ENCODE data around the gene CYP4F12.

Gene CYP4F12

DNA sequence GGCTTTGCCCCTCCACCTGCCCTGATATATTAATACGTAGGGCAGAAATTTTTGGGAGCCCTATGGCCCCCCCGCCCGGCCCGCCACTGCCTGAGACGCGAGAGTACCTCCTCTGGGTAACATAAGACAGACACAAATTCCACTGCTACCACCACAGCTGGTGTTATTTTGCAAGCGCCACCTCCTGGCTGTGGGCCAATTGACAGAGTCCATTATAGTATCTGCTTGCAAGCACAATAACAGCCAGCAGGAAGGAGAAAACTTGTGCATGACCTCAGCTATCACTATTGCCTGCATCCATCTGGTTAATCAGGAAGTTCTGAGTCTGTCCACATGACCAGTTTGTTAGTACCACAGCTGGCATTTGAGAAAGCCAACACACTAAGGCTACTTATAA, 29.6 kb downstream of the CYP4F12 start:
- Mint-ChIP-seq H3K27me3 (peaks cover 8% of the 10 kb centered on the region), H3K4me3 (no peak overlapping the region), H3K4me1 (ENCODE audit: low read depth) (peaks cover 7% of the 10 kb centered on the region), H3K27ac (no peak overlapping the region), H3K9me3 (no peaks in the 10 kb centered on the region), H3K36me3 (ENCODE audit: low read depth) (no peaks in the 10 kb centered on the region)
- intact Hi-C loops (cut with micrococcal nuclease) = no loop called here

- Mint-ChIP-seq H3K4me3 (no peak overlapping the region), H3K36me3 (ENCODE audit: low read depth) (no peaks in the 10 kb centered on the region), H3K27ac (no peak overlapping the region), H3K27me3 (peaks cover 28% of the 10 kb centered on the region), H3K9me3 (no peaks in the 10 kb centered on the region), H3K4me1 (ENCODE audit: low read depth) (no peaks in the 10 kb centered on the region)
- intact Hi-C loops (cut with micrococcal nuclease) = no loop called here
Measured at GRCh38 chr19:15714638-15715037, 41.8 kb downstream of the CYP4F12 start.

- peaks cover 29% of the 10 kb centered on the region for H3K27me3 Mint-ChIP-seq
Measured at GRCh38 chr19:15715642-15716041, 42.8 kb downstream of the CYP4F12 start.

DNA sequence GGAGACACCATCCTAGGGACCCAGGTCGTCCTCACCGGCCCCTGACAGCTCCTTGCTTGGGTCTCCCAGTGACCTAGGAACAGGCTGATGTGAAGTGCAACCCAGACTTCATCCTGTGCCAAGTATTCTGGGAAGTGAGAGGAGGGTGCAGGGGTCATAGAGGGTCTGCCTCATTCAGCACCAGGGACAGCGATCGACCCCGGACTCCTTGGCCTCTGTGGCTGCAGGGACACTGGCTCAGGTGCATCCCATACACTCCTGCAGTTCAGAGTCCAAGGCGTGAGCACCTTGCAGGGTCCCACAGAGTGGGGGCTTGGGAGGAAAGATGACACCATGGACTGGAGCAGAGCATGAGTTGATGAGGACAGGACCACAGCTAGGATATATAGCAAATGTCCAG, 44.9 kb downstream of the CYP4F12 start:
- intact Hi-C loops (cut with micrococcal nuclease) = no loop called here
- Mint-ChIP-seq H3K27ac (no peak overlapping the region), H3K4me1 (ENCODE audit: low read depth) (no peaks in the 10 kb centered on the region), H3K4me3 (no peak overlapping the region), H3K9me3 (no peaks in the 10 kb centered on the region), H3K36me3 (ENCODE audit: low read depth) (no peaks in the 10 kb centered on the region), H3K27me3 (peaks cover 32% of the 10 kb centered on the region)

More at GRCh38 chr19:15715642-15716041, 42.8 kb downstream of the CYP4F12 start:
- Mint-ChIP-seq H3K9me3 (no peaks in the 10 kb centered on the region), H3K36me3 (ENCODE audit: low read depth) (no peaks in the 10 kb centered on the region), H3K4me3 (no peak overlapping the region), H3K4me1 (ENCODE audit: low read depth) (no peaks in the 10 kb centered on the region), H3K27ac (no peak overlapping the region)
- intact Hi-C loops (cut with micrococcal nuclease) = no loop called here

DNA sequence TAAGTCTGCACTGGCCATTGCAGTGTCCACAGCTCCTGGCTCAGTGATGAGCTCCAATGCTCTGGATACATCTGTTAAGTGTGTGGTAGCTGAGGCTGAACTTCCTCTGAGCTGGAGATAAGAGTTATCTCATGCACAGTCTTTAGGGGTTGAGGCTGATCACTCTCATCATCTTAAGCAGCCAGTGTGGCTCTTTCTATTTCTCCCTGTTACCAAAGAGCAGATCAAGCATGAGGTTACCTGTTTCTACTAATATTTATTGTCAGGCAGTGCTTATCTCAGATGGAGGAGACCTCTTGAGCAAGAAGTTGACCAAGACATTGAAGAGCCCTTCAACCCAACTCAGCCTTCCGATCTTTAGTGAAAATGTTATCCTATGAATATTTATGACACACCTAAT, 48.4 kb downstream of the CYP4F12 start:
- intact Hi-C loops (cut with micrococcal nuclease) = no loop called here
- H3K27me3 Mint-ChIP-seq = peaks cover 46% of the 10 kb centered on the region

DNA sequence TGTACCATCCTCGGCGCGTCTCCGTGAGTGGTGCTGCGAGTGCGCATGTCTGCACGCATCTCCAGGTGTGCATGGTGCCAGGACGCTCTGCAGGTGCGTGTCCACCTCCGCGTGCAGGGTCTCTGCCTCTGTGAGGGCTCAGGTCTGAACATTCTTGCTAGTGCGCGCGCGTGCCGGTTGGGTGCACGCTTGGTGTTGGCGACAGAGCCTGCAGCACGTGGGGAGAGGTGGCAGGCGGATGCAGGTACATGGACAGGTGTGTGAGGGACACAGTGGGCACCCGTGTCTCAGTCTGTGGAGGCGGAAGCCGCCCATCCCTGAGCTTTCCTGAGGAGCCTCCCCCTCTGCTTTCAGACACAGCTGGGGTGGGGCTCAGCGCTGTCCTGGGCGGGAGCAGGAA, 50.1 kb downstream of the CYP4F12 start:
- Mint-ChIP-seq H3K4me1 (ENCODE audit: low read depth) (no peaks in the 10 kb centered on the region), H3K36me3 (ENCODE audit: low read depth) (no peaks in the 10 kb centered on the region), H3K27me3 (peaks cover 48% of the 10 kb centered on the region), H3K4me3 (no peak overlapping the region), H3K27ac (no peak overlapping the region), H3K9me3 (no peaks in the 10 kb centered on the region)
- intact Hi-C loops (cut with micrococcal nuclease) = no loop called here

More for the DNA sequence above, 48.4 kb downstream of the CYP4F12 start:
- no peaks in the 10 kb centered on the region for H3K9me3 Mint-ChIP-seq
- H3K4me1 Mint-ChIP-seq (ENCODE audit: low read depth) = no peaks in the 10 kb centered on the region
- no peaks in the 10 kb centered on the region for H3K36me3 Mint-ChIP-seq (ENCODE audit: low read depth)
- no peak overlapping the region for H3K4me3 Mint-ChIP-seq
- H3K27ac Mint-ChIP-seq = no peak overlapping the region

- no peak within 1 kb of the TSS for H3K4me3 Mint-ChIP-seq
- no peaks in the 10 kb centered on the region for H3K4me1 Mint-ChIP-seq (ENCODE audit: low read depth)
- peaks cover 45% of the 10 kb centered on the region for H3K27me3 Mint-ChIP-seq
- intact Hi-C loops (cut with micrococcal nuclease) = no loop called here
- H3K9me3 Mint-ChIP-seq = no peaks in the 10 kb centered on the region
- no peaks in the 10 kb centered on the region for H3K36me3 Mint-ChIP-seq (ENCODE audit: low read depth)
- H3K27ac Mint-ChIP-seq = no peak within 1 kb of the TSS
Measured at GRCh38 chr19:15727724-15728123, 54.8 kb downstream of the CYP4F12 start, which contains the start of gene OR10H2. Gene OR10H2, plus strand, starts transcription at chr19:15728024. Its CDS starts 20 bp downstream, at chr19:15728044.

DNA sequence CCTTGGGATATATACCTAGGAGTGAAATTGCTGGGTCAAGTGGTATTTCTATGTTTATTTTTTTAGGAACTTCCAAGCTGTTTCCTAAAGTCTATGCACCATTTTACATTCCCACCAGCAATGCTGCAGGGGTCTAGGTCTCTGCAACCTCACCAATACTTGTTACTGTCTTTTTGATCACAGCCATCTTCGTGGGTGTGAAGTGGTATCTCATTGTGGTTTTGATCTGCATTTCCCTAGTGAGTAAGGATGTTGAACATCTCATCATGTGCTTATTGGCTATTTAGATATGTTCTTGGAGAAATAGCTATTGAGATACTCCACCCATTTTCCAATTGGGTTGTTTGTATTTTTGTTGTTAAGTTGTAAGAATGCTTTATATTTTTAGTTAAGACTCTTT, 57.7 kb downstream of the CYP4F12 start:
- H3K4me3 Mint-ChIP-seq = no peak overlapping the region
- no peaks in the 10 kb centered on the region for H3K36me3 Mint-ChIP-seq (ENCODE audit: low read depth)
- H3K4me1 Mint-ChIP-seq (ENCODE audit: low read depth) = no peaks in the 10 kb centered on the region
- intact Hi-C loops (cut with micrococcal nuclease) = no loop called here
- H3K9me3 Mint-ChIP-seq = no peaks in the 10 kb centered on the region
- peaks cover 32% of the 10 kb centered on the region for H3K27me3 Mint-ChIP-seq
- H3K27ac Mint-ChIP-seq = no peak overlapping the region

GRCh38 chr19:15732388-15732787, 59.5 kb downstream of the CYP4F12 start:
- Mint-ChIP-seq H3K4me1 (ENCODE audit: low read depth) (no peaks in the 10 kb centered on the region), H3K27ac (no peak overlapping the region), H3K4me3 (no peak overlapping the region), H3K36me3 (ENCODE audit: low read depth) (no peaks in the 10 kb centered on the region), H3K27me3 (peaks cover 20% of the 10 kb centered on the region), H3K9me3 (no peaks in the 10 kb centered on the region)
- intact Hi-C loops (cut with micrococcal nuclease) = no loop called here

GRCh38 chr19:15733895-15734294, 61.0 kb downstream of the CYP4F12 start:
- no peak overlapping the region for H3K4me3 Mint-ChIP-seq
- intact Hi-C loops (cut with micrococcal nuclease) = no loop called here
- no peak overlapping the region for H3K27ac Mint-ChIP-seq
- H3K4me1 Mint-ChIP-seq (ENCODE audit: low read depth) = no peaks in the 10 kb centered on the region
- peaks cover 15% of the 10 kb centered on the region for H3K27me3 Mint-ChIP-seq
- H3K36me3 Mint-ChIP-seq (ENCODE audit: low read depth) = no peaks in the 10 kb centered on the region
- H3K9me3 Mint-ChIP-seq = no peaks in the 10 kb centered on the region

GRCh38 chr19:15737722-15738121, 64.8 kb downstream of the CYP4F12 start, which contains the start of gene OR10H3:
Gene OR10H3, plus strand, starts transcription at chr19:15737985. Its CDS starts 3,408 bp downstream, at chr19:15741393.
- Mint-ChIP-seq H3K9me3 (peaks cover 14% of the 10 kb centered on the region), H3K27ac (no peak within 1 kb of the TSS), H3K4me1 (ENCODE audit: low read depth) (no peaks in the 10 kb centered on the region), H3K4me3 (no peak within 1 kb of the TSS), H3K36me3 (ENCODE audit: low read depth) (no peaks in the 10 kb centered on the region), H3K27me3 (peaks cover 15% of the 10 kb centered on the region)
- intact Hi-C loops (cut with micrococcal nuclease) = no loop called here

GRCh38 chr19:15740785-15741184, 67.9 kb downstream of the CYP4F12 start:
- Mint-ChIP-seq H3K4me1 (ENCODE audit: low read depth) (no peaks in the 10 kb centered on the region), H3K27ac (no peak overlapping the region), H3K27me3 (peaks cover 20% of the 10 kb centered on the region), H3K9me3 (peaks cover 14% of the 10 kb centered on the region), H3K4me3 (no peak overlapping the region), H3K36me3 (ENCODE audit: low read depth) (no peaks in the 10 kb centered on the region)
- intact Hi-C loops (cut with micrococcal nuclease) = no loop called here
